Retinal pigment epithelial cell (primary cell): ENCODE data around the gene LGR6.

Source experiments
- DNase-seq: peaks from one replicate; pipeline ENCODE4 v3.0.0-alpha.2; 2010; ENCODE audit warnings: low read depth
- H3K4me3 ChIP-seq: 2 replicates; pipeline ENCODE4 v1.5.1; 2011; ENCODE audit warnings: mild to moderate bottlenecking, low read length, control low read depth, moderate library complexity
- TF ChIP-seq, protein P1 (sequence below): conservative IDR thresholded peaks from 2 replicates; pipeline ENCODE4 v1.5.1; 2011; ENCODE audit warnings: low read depth, low read length, control low read depth, inconsistent platforms

Gene LGR6

DNA sequence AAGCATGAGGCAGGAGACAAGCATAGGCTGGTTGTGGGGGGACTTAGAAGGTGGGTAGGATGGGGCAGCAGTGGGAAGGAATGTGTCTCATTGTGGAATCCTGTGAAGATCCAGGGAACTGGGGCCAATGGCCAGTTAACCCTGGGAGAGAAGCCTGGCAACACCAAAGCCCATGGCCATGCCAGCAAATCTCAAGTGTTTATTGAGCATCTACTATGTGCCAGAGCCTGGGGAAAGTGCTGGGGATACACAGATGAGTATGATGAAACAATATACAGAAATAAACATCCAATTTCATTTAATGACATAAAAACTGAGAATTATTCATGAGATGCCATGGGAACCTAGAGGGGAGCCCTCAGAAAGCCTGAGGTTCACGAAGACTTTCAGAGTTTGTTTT, 17.4 kb downstream of the LGR6 start:
- DNase-seq: no peak
- H3K4me3 ChIP-seq: no peak overlapping the region
- TF ChIP-seq, protein P1, sequence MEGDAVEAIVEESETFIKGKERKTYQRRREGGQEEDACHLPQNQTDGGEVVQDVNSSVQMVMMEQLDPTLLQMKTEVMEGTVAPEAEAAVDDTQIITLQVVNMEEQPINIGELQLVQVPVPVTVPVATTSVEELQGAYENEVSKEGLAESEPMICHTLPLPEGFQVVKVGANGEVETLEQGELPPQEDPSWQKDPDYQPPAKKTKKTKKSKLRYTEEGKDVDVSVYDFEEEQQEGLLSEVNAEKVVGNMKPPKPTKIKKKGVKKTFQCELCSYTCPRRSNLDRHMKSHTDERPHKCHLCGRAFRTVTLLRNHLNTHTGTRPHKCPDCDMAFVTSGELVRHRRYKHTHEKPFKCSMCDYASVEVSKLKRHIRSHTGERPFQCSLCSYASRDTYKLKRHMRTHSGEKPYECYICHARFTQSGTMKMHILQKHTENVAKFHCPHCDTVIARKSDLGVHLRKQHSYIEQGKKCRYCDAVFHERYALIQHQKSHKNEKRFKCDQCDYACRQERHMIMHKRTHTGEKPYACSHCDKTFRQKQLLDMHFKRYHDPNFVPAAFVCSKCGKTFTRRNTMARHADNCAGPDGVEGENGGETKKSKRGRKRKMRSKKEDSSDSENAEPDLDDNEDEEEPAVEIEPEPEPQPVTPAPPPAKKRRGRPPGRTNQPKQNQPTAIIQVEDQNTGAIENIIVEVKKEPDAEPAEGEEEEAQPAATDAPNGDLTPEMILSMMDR: no peak

DNA sequence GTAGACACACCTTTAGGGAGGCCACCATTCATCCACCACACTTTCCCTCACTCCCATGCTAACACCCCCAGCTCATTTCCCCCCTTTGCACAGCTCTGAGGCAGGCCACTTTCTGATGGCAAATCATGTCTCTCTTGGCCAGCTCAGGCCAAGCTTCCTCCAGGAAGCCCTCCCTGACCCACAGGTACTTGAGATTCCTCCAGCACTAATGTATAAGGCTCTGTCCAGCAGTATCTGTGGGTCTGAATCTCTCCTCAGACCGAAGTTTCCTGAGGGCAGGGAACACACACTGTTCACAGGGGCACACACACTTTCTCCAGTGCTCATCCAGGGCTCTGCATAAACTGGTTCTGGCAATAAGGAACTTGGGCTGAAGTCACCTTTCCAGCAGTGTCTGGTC, 19.2 kb downstream of the LGR6 start:
- TF ChIP-seq, protein P1: no peak
- H3K4me3 ChIP-seq: no peak overlapping the region
- DNase-seq: no peak

DNA sequence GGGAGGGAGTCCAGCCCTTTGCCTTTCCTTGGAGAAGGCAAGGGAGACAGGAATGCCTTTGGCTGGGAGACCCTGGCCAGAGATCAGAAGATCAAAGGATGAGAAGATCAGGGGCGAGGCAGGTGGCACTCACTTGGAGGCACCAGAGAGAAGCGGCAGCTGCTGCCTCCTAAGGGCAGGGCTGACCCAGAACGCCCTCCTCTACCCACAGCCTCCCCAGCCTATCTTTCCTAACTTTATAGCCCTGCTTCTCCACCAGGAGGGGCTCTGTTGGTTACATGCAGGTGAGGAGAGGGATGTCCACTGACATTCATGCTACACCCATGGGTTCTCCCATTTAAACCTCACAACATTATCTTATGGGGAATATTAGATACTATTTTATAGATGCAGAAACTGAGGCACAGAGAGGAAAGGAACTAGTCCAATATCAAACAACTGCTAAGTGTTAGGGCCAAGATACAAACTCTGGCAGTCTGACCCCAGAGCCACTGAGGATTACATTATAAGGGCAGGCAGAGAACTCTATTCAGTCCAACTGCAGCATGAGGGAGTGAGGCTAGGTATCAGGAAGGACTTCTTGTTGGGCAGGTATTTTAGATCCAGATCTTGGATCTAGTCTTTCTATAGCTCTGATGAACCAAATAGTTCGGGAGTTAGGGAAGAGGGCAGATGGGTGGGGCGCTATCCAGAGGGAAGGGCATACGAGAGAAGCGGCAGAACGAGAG, 19.9 kb downstream of the LGR6 start:
- TF ChIP-seq, protein P1: peak; percentile 56
- H3K4me3 ChIP-seq: peak overlapping the region; percentile 39
- DNase-seq: no peak

DNA sequence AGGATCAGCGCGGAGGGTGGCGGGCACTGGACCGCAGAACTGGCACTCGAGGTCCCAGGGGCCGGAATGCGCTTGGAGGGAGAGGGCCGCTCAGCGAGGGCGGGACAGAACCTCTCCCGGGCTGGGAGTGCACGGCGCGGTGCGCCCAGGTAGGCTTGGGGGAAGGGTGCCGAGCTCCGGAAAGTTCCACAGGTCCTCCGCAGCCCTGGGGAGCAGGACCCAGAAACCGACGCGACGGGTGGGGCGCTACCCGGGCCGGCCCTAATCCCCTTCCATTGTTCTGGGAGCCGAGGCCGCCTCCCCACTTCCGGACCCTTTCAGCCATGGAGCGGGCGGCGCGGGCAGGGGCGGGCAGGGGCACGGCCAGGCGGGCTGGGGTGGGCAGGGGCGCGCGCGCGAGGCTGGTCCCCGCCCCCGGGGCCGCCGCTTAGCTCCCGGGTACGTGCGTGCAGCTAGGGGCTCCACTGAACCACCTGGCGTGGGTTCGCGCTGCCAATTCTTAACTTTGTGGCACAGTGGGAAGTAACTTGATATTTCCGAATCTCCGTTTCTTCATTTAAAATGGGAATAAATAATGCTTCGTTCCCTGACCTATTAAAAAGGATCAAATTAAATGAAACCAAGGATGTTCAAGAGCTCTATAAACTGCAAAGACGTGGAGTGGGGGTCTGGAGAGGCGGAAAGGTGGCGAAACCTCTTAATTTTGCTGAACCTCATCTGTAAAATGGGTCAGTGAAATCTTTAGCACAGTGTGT, 20.7 kb downstream of the LGR6 start:
- H3K4me3 ChIP-seq: peak overlapping the region; percentile 39
- no peak for DNase-seq
- TF ChIP-seq, protein P1: no peak

DNA sequence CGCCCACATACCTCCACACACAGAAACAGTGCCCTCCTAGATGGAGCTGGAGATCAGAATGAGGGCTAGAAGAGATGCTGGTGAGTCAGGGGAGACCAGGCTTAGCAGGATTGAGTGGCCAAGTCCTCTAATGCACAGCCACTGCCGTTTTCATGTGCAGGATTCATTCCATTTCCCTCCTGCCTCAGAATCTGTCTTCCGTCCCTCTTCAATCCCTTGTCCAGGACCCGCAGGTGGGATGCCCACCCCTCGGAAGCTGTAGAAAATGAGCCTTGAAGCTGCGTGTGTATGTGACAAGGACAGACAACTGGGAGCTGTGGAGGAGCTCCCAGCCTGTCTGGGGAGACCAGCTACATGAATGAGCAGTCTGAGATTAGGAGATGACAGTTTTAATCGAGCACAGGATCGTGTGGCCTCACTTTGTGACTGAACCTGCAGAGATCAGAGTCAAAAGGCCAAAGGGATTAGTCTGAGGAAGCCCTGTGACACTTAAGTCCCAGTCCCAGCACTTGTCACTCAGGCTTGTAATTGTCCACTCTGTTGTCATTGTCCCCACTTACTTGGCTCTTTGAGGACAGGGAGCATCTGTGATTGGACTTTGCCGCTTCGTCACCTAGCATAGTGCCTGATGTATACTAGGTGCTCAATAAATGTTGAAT, 22.0 kb downstream of the LGR6 start:
- TF ChIP-seq, protein P1: no peak
- DNase-seq: no peak

DNA sequence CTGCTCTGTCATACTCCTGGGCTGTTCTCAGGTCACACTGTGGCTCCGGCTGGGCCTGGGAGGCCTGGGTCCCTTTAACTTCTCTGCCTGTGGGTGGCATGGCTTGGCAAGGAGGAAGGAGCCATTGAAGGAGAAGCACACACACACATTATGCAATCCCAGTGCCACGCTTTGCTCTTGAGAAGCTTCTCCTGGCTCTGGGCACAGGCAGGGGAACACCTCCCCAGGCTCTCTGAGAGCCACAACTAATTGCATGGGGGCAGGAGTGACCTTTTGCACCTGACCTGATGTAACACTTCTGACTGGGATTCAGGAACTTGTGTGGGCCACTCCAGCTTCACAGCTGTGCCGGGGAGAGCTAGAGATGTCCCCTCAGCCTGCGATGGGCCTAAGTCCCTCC, 23.1 kb downstream of the LGR6 start:
- TF ChIP-seq, protein P1: no peak
- DNase-seq: no peak
- no peak overlapping the region for H3K4me3 ChIP-seq

More for the DNA sequence above, 22.0 kb downstream of the LGR6 start:
- H3K4me3 ChIP-seq: no peak overlapping the region
